ENCODE measurements around the gene JMJD8. TPM values are rescaled to one million over a fixed set of nuclear protein-coding genes. Genes with fewer than 3 reads are reported as not detected.
A peak's percentile ranks its signal among the peaks of the same experiment; 100 is the strongest.

The JMJD8 gene
- total RNA-seq, 1 experiment from 2014 or later: 47.1 TPM

GRCh38 chr16:642189-643049 is 41.7 kb downstream of the JMJD8 start:
- peak; percentile 68 for DNase-seq (ENCODE audit: low read depth)

- peak; percentile 67 for DNase-seq (ENCODE audit: low read depth)
These were observed 42.6 kb downstream of the JMJD8 start, which contains the start of gene MCRIP2 for GRCh38 chr16:641326-642188. MCRIP2 (plus strand) TSS chr16:641828; CDS start chr16:641992, 164 bp downstream.

DNA sequence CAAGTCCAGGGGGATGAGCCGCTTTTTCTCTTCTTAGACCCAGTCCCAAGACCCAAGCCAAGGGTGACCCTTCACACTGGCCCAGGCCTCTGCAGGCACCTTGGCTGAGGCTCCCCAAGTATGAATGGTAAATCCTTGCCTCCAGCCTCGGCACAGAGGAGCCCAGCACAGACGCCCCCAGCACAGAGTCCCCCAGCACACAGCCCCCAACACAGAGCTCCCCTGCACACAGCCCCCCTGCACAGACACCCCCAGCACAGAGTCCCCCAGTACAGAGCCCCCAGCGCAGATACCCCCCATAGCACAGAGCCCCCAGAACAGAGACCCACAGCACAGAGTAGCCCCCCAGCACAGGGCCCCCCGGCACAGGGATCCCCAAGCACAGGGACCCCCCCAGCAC is 43.5 kb downstream of the JMJD8 start:
- no peak for DNase-seq (ENCODE audit: low read depth)

DNA sequence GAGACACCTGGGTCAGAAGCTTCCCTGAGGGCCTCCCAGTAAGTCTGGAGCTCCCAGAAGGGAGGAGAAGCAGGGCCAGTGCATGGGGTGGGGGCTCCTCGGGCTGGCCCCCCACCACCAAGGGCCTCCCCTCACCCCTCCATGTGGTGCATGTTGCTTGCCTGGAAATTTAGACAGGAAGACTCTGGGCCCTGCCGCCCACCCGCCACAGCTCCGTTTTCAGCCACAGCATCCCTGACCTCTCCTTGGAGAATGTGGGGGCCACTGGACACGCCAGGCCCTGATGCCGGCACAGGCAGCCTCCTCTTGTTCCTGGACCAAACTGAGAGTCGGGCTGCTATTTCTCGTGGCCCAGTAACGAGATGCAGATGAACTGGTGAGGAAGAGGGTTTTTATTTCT is 45.3 kb downstream of the JMJD8 start:
- no peak for DNase-seq (ENCODE audit: low read depth)

DNA sequence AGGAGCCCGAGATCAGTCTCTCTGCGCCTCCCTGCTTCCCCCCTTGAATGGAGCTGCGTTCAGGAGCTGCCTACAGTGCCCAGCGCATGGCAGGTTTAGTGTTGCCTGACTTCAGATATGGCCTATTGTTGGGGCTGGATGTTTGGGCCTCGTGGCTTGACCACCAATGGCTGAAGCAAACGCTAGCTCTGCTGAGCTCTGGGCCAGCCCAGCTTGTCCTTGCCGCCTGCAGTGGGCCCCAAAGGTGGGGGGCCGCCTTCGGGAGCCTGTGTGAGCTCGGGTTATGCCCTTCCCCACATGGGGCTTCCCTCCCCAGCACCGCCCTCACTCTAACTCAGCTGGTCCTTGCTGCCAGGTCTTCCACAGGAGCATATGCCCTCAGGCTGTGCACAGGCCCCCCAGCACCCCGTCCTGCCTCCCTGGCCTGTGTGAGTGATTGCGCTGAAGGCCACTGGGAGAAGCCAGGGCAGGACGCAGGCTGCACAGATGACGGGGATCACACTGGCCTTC is 46.0 kb downstream of the JMJD8 start:
- DNase-seq (ENCODE audit: low read depth): no peak

- peak; percentile 84 for DNase-seq (ENCODE audit: low read depth)
These were observed 46.8 kb downstream of the JMJD8 start for GRCh38 chr16:637081-638018.

- peak; percentile 91 for DNase-seq (ENCODE audit: low read depth)
These were observed 47.7 kb downstream of the JMJD8 start, which contains the start of gene METTL26 for GRCh38 chr16:636206-637080. METTL26 (minus strand) TSS chr16:636305; CDS start chr16:636290, 15 bp downstream.

DNA sequence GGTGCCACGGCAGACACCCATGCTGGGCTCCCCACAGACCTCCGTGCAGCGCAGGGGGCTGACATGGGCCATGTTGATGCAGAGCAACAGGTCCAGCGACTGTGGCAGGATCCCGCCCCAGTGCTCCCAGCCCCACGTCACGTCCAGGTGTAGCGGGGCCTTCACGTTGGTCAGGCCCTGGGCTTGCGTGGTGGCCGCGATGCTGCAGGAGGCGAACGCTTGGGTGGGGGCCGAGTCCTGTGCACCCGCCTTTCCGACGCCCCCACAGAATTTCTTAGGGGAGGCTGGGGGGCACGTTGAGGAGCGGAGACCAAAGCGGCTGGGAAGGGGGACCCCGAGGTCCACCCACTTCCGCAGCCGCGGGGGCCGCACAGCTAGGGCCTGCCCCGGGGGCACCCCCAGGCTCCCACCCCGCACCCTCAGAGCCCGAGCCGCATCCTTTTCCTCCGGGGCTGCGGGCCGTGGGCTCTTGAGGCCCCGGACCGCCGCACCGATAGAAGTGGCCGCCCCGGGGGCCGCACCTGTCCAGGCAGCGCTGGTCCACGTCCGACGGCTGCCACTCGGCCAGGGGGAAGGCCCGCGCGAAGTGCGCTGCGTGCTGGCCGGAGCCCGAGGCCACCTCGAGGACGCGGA is 48.4 kb downstream of the JMJD8 start:
- no peak for DNase-seq (ENCODE audit: low read depth)

- no peak for DNase-seq (ENCODE audit: low read depth)
These were observed 49.1 kb downstream of the JMJD8 start for GRCh38 chr16:634996-635395.

- no peak for DNase-seq (ENCODE audit: low read depth)
These were observed 50.0 kb downstream of the JMJD8 start for GRCh38 chr16:634051-634670.

- no peak for DNase-seq (ENCODE audit: low read depth)
These were observed 50.6 kb downstream of the JMJD8 start for GRCh38 chr16:633336-634050.

- DNase-seq (ENCODE audit: low read depth): no peak
These were observed 51.4 kb downstream of the JMJD8 start for GRCh38 chr16:632486-633335.

DNA sequence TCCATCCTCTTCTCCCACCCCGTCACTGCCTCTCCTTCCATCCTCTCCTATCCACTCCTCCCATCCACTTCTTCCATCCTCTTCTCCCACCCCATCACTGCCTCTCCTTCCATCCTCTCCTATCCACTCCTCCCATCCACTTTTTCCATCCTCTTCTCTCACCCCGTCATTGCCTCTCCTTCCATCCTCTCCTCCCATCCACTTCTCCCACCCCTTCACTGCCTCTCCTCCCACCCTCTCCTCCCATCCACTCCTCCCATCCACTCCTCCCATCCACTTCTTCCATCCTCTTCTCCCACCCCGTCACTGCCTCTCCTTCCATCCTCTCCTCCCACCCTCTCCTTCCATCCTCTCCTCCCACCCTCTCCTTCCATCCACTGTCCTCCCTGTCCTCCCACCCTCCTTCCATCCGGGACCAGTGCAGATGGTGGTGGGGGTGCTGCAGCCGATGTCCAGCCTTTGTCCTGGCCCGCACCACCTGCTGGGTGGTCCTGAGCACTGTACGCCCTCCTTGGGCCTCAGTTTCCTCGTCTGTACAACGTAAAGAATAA is 52.3 kb downstream of the JMJD8 start:
- DNase-seq (ENCODE audit: low read depth): no peak
